HUES48 (cell line): Measurements from ENCODE around the gene INF2.
"Not testable (repeated sequence)": the region's sequence is repeated elsewhere in the genome, so short reads cannot be mapped to it uniquely, and the experiment has no call there.

ENCODE experiments used
- H3K27ac ChIP-seq: one replicate; pipeline ENCODE4 v1.7.0; 2013; ENCODE audit warnings: low read depth, low read length, inconsistent platforms
- H3K27me3 ChIP-seq: 2 replicates; pipeline ENCODE4 v1.6.1; 2013; ENCODE audit warnings: mild to moderate bottlenecking, low read length; ENCODE audit not compliant: control insufficient read depth, insufficient read depth
- H3K36me3 ChIP-seq: 2 replicates; pipeline ENCODE4 v1.6.1; 2013; ENCODE audit warnings: low read length; ENCODE audit not compliant: control insufficient read depth, insufficient read depth
- H3K4me1 ChIP-seq: 2 replicates; pipeline ENCODE4 v1.6.1; 2013; ENCODE audit warnings: mild to moderate bottlenecking, low read length; ENCODE audit not compliant: control insufficient read depth, insufficient read depth
- H3K4me3 ChIP-seq: 2 replicates; pipeline ENCODE4 v1.5.1; 2013; ENCODE audit warnings: mild to moderate bottlenecking, low read depth, low read length
- H3K9ac ChIP-seq: 2 replicates; pipeline ENCODE4 v1.6.1; 2013; ENCODE audit warnings: mild to moderate bottlenecking, low read depth, low read length, moderate library complexity
- H3K9me3 ChIP-seq: 2 replicates; pipeline ENCODE4 v1.6.1; 2013; ENCODE audit warnings: low read length; ENCODE audit not compliant: control insufficient read depth, insufficient read depth

The INF2 gene

DNA sequence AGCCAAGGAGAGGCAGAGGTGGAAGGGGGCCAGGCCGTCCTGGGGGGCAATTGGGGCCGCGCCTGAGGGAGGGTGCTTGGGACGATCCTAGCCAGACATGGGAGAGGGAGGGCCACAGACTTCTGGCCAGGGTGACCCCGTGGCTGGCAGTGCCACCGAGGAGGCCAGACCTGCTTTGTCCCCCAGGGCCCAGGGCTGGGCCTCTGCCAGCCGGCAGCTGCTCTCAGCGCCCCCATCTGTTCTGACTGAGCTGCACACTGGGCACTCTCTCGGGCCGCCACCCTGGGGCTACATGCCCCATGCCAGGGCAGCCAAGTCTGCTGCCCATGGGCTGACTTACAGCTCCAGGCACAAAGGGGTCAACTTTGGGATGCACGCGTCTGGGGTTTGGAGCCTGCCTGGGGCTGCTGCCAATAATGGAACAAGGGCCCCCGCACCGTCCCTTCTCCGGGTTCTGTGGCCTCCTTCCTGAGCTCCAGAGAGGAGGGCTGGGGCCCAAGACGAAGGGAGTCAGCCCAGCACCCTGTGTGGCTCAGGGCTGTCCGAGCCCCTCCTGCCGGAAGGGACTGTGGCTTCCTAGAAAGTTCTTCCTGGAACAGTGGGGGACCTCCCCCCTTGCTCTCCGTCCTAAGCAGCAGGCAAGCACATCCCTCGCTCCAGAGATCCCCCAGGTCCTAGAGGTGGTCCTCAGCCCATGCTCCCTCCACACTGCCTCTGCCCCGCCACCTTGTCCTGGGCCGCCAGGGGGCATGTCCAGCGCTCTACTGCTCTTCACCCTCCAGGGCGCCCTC is 35.8 kb downstream of the INF2 start:
- H3K4me1 ChIP-seq, result peaks cover 11% of the 10 kb centered on the region; the same call in 1 of the 2 replicates
- H3K4me3 ChIP-seq, result peak overlapping the region; percentile 79
- no peak overlapping the region for H3K9ac ChIP-seq

GRCh38 chr14:104725772-104726548 is 36.5 kb downstream of the INF2 start:
- H3K9ac ChIP-seq, result no peak overlapping the region
- peaks cover 11% of the 10 kb centered on the region; the same call in 1 of the 2 replicates for H3K4me1 ChIP-seq
- H3K9me3 ChIP-seq, result no peaks in the 10 kb centered on the region
- H3K4me3 ChIP-seq, result no peak overlapping the region; the same call in 1 of the 2 replicates
- no peaks in the 10 kb centered on the region for H3K36me3 ChIP-seq
- no peaks in the 10 kb centered on the region; the same call in none of the 2 replicates for H3K27me3 ChIP-seq
- no peak overlapping the region for H3K27ac ChIP-seq

More for the DNA sequence above, 35.8 kb downstream of the INF2 start:
- Histone ChIP-seq H3K27ac (no peak overlapping the region), H3K36me3 (no peaks in the 10 kb centered on the region), H3K27me3 (no peaks in the 10 kb centered on the region; the same call in none of the 2 replicates), H3K9me3 (no peaks in the 10 kb centered on the region)

GRCh38 chr14:104726600-104727451 is 37.4 kb downstream of the INF2 start:
- no peak overlapping the region for H3K4me3 ChIP-seq
- no peak overlapping the region for H3K9ac ChIP-seq
- H3K4me1 ChIP-seq, result peaks cover 11% of the 10 kb centered on the region; the same call in 1 of the 2 replicates
- H3K27me3 ChIP-seq, result no peaks in the 10 kb centered on the region; the same call in none of the 2 replicates
- H3K9me3 ChIP-seq, result no peaks in the 10 kb centered on the region
- no peak overlapping the region for H3K27ac ChIP-seq
- H3K36me3 ChIP-seq, result no peaks in the 10 kb centered on the region

GRCh38 chr14:104728631-104729030 is 39.2 kb downstream of the INF2 start:
- Histone ChIP-seq H3K4me1 (peaks cover 11% of the 10 kb centered on the region; the same call in 1 of the 2 replicates), H3K4me3 (no peak overlapping the region), H3K36me3 (no peaks in the 10 kb centered on the region), H3K9me3 (no peaks in the 10 kb centered on the region), H3K27ac (no peak overlapping the region), H3K27me3 (no peaks in the 10 kb centered on the region), H3K9ac (no peak overlapping the region)

- not testable (repeated sequence) for H3K27ac ChIP-seq, H3K36me3 ChIP-seq, H3K9ac ChIP-seq, H3K27me3 ChIP-seq, H3K9me3 ChIP-seq, H3K4me3 ChIP-seq
- H3K4me1 ChIP-seq, result peaks cover 11% of the 10 kb centered on the region; the same call in 1 of the 2 replicates
These were observed 39.9 kb downstream of the INF2 start for GRCh38 chr14:104729176-104729834.

GRCh38 chr14:104729835-104730181 is 40.4 kb downstream of the INF2 start:
- Histone ChIP-seq H3K36me3 (no peaks in the 10 kb centered on the region), H3K9ac (no peak overlapping the region), H3K4me3 (no peak overlapping the region), H3K27ac (no peak overlapping the region), H3K27me3 (no peaks in the 10 kb centered on the region), H3K4me1 (peaks cover 7% of the 10 kb centered on the region; the same call in 1 of the 2 replicates), H3K9me3 (no peaks in the 10 kb centered on the region)

DNA sequence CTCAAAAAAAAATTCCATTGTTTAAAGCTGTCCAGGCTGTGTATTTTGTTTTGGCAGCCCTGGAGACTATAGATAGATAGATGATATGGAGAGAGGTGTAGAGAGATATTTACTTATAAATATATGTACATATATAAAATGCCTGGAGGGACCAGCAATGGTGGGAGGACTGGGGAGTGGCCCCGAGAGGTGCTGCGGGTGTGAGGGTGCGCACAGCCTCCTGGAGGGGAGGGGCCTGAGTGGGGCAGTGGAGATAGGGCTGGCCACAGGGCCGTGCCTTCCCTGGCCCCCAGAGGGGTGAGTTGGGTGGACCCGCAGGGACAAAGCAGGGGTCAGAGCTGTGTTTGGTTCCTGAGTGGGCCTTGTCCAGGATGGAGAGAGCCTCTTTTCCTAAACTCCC is 41.1 kb downstream of the INF2 start:
- no peaks in the 10 kb centered on the region for H3K36me3 ChIP-seq
- no peaks in the 10 kb centered on the region for H3K27me3 ChIP-seq
- no peak overlapping the region for H3K9ac ChIP-seq
- H3K4me1 ChIP-seq, result 0 out of 2 replicates have a peak, but pooled peaks cover under 1% of the 10 kb centered on the region
- H3K9me3 ChIP-seq, result no peaks in the 10 kb centered on the region
- no peak overlapping the region for H3K4me3 ChIP-seq
- no peak overlapping the region for H3K27ac ChIP-seq

DNA sequence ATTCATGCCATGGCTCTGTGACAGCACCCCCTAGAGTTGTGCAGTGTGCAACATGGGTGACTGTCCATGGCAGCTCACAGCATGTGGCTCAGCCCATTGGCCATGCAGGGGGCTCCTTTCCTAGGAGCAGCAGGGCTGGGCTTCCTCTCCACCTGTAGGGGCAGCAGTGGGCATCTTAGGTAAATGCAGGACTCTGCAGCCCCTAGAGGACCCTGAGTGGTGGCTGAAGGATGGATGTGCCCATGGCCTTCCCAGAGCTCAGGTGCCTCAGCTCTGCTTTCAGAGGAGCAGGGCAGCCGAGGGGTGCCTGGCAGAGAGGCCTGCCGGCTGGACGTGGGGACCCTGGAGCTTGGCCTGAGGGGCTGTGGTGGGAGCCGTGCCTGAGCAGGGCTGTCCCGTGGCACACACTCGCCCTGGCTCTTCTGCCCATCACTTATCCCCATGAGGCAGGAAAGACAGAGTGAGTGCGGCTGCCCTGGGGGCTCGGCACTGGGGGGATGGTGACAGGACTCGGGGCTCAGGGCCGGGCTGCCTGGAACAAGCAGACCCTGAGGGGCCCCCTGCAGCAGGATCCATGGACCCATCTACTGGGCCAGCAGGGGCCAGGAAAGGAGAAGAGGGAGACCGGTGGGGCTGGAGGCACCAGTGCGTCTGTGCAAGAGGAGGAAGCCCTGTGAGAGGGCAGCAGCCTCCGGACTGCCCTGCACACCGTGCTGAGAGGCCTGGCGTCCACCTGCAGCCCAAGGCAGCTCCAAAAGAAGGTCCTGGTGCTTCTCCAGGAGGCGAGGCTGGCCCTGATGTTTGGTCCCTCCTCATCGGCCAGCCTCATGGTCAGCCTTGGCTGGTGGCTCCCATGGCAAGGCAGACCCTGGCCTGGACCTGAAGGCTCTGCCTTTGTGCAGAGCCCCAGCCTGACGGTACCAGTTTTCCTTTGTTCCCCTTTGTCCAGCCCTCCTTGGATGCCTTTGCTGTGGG is 42.2 kb downstream of the INF2 start:
- Histone ChIP-seq H3K4me1 (no peaks in the 10 kb centered on the region), H3K27ac (no peak overlapping the region), H3K9ac (no peak overlapping the region), H3K36me3 (no peaks in the 10 kb centered on the region), H3K9me3 (no peaks in the 10 kb centered on the region), H3K27me3 (no peaks in the 10 kb centered on the region), H3K4me3 (no peak overlapping the region)

- no peak overlapping the region for H3K9ac ChIP-seq
- H3K4me1 ChIP-seq, result no peaks in the 10 kb centered on the region
- no peaks in the 10 kb centered on the region for H3K36me3 ChIP-seq
- H3K4me3 ChIP-seq, result no peak overlapping the region
- H3K27ac ChIP-seq, result no peak overlapping the region
- H3K27me3 ChIP-seq, result no peaks in the 10 kb centered on the region
- no peaks in the 10 kb centered on the region for H3K9me3 ChIP-seq
These were observed 43.0 kb downstream of the INF2 start for GRCh38 chr14:104732355-104732804.
